K562 treated with DMSO at 1 percent for 12 hours (cell line): Measurements from ENCODE around the gene CREG1. TPM values are rescaled to one million over a fixed set of nuclear protein-coding genes. Genes with fewer than 3 reads are reported as not detected.

ENCODE experiments used
- total RNA-seq: library from RNA; unstranded; fragments of 300-600 nt; gene quantifications from 2 replicates; pipeline ENCODE4 v1.2.3, GENCODE V29; 2022; ENCODE audit not compliant: insufficient read depth

CREG1 gene
- 301 and 540 TPM in 2 replicates for total RNA-seq

DNA sequence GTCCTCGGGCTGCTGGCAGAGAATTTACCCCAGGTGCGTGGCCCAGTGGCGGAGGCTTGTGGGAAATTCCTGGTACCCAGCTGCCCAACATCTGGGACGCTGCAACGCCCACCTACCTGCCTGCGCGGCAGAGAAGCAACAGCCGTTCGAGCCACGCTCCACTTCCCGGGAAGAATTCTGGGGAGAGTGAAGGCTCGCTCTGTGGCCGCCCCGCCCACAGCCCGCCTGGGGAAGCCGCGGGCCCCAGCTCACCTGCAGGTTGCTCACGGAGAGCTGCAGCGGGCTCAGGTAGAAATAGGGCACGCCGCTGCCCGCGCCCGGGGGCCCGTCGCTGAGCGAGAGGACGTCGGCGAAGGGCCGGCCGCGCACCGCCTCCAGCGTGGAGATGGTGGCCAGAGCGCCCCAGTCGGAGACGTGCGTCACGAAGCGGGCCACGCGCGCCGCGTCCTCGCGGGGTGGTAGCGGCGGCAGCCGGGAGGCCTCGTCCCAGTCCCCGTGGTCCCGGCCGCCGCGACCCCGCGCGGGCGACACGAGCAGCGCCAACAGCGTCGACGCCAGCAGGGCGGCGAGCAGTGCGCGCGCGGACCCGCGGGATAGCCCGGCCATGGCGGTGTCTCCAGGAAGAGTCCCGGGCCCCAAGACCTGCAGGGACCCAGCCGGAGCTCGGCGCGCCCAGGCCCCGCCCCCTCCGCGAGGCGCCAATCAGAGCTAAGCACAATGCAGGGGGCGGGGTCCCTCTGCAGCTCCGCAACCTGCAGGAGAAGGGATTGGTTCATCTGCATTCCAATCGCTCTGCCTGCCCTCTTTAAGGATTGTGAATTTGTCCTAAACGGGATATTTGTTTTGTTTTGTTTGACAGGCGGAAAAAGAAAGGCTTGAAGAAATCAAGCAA is at the start of gene CREG1:
CREG1 (minus strand) TSS at position 627 of the 892 bp plus-strand sequence.

DNA sequence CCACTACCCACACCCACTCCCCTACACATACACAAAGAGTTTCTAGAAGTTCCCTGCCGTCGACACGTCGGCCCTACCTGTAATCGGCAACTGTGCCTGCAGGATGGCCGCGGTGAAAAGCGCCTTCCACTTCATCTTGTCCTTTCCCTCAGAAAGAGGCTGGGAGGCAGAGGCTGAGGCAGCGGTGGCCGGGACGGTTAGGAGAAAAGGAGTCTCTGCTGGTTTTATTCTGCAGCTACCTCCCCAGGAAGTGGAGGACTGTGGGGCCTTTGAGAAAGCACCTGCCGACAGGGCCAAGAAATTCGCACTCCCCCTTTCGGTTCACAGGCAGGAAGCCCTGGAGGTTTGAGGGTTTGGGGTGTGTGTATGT is 35.2 kb downstream of the CREG1 start, which contains the start of gene CD247:
CD247 (minus strand) TSS at position 199 of the 370 bp plus-strand sequence; CDS start at position 135, 64 bp downstream.

Other genes starting within 250 kb of the CREG1 start
- gene CD247, start 35.2 kb downstream of the CREG1 start, total RNA-seq, result 0.89 TPM in 1 of 2 replicates, not detected in the other
- gene RCSD1, start 76.5 kb upstream of the CREG1 start, total RNA-seq, result 20.1 and 43.9 TPM in 2 replicates
- 20.5 and 52.6 TPM in 2 replicates for gene MPZL1, start 168.2 kb upstream of the CREG1 start, total RNA-seq